Activated naive CD4-positive, alpha-beta T cell treated with anti-CD3 and anti-CD28 coated beads, Interleukin-2, amount 10 ng/mL, durations not matched to agents 7 days and 5 days (primary cell): Measurements from ENCODE around the gene POLR2L.
A peak's percentile ranks its signal among the peaks of the same experiment; 100 is the strongest.

Experiments
- CTCF ChIA-PET: fragments of 350-600 bp; sonication (Branson Sonifier 250); formaldehyde crosslinking; loops from one replicate; lab custom pipeline; 2021; ENCODE audit warnings: antibody characterized with exemption; lab: Charles Lee
- DNase-seq: peaks from one replicate; pipeline ENCODE4 v3.0.0-alpha.2; 2020
- H3K27ac Mint-ChIP-seq: one replicate; pipeline ENCODE4 v1.8.0; 2021; ENCODE audit warnings: mild to moderate bottlenecking, moderate library complexity, mixed read lengths
- H3K27me3 Mint-ChIP-seq: one replicate; pipeline ENCODE4 v1.8.0; 2021; ENCODE audit warnings: mild to moderate bottlenecking, mixed read lengths
- H3K36me3 Mint-ChIP-seq: one replicate; pipeline ENCODE4 v1.8.0; 2021; ENCODE audit warnings: mixed read lengths
- H3K4me1 Mint-ChIP-seq: one replicate; pipeline ENCODE4 v1.8.0; 2021; ENCODE audit warnings: mixed read lengths
- H3K4me3 Mint-ChIP-seq: one replicate; pipeline ENCODE4 v1.8.0; 2021; ENCODE audit warnings: mild to moderate bottlenecking, moderate library complexity, mixed read lengths
- H3K9me3 Mint-ChIP-seq: one replicate; pipeline ENCODE4 v1.8.0; 2021; ENCODE audit warnings: mixed read lengths

POLR2L gene

GRCh38 chr11:833114-833791 is 9.1 kb downstream of the POLR2L start:
- CTCF ChIA-PET = interaction anchor here (0.9 kb wide), 1 partner anchor 10 kb away, joined by 3 read pairs; no protein-coding TSS in a partner anchor
- DNase-seq = peak; percentile 57
- peaks cover 34% of the 10 kb centered on the region for H3K4me1 Mint-ChIP-seq
- no peaks in the 10 kb centered on the region for H3K9me3 Mint-ChIP-seq
- H3K4me3 Mint-ChIP-seq = peak overlapping the region; percentile 57
- H3K36me3 Mint-ChIP-seq = peaks cover 3% of the 10 kb centered on the region
- H3K27me3 Mint-ChIP-seq = peaks cover 64% of the 10 kb centered on the region
- H3K27ac Mint-ChIP-seq = no peak overlapping the region

- H3K27me3 Mint-ChIP-seq = peaks cover 70% of the 10 kb centered on the region
- peak; percentile 70 for DNase-seq
- H3K27ac Mint-ChIP-seq = no peak within 1 kb of the TSS
- H3K4me1 Mint-ChIP-seq = peaks cover 40% of the 10 kb centered on the region
- H3K4me3 Mint-ChIP-seq = peak within 1 kb of the TSS; percentile 57
- no peaks in the 10 kb centered on the region for H3K9me3 Mint-ChIP-seq
- peaks cover 5% of the 10 kb centered on the region for H3K36me3 Mint-ChIP-seq
- CTCF ChIA-PET = interaction anchor here (0.9 kb wide), 1 partner anchor 11 kb away, joined by 3 read pairs; no protein-coding TSS in a partner anchor
These were observed 9.7 kb downstream of the POLR2L start, which contains the start of gene CD151 for GRCh38 chr11:832529-833113. CD151 (plus strand) TSS chr11:832952; CDS start chr11:836070, 3,118 bp downstream.

DNA sequence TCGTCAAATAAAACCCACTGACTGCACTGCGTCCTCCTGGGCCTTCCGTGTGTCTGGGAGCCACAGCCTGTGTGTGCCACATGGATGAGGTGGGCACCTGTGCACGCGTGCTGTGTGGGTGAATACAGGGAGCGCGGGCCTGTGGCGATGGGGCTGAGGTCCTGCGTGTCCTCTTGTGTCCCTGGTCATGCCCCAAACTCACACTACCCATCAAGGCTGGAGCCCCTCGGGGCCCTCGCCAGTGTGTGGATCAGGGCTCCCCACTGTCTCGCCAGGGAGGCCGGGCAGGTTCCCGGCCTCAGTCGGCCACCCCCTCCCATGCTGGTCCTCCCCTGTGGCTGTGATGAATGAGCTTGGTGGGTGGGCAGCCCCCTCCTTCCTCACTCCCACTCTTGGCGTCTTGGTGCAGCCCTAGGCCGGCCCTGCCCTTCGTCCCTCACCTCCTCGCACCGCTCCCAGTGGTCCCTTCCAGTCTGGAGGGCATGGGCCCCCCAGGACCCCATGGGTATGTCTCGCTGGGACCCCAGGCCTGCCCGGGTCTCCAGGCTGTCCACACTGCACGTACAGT is 10.3 kb downstream of the POLR2L start:
- DNase-seq = no peak
- H3K27ac Mint-ChIP-seq = no peak overlapping the region
- H3K36me3 Mint-ChIP-seq = peaks cover 5% of the 10 kb centered on the region
- H3K4me3 Mint-ChIP-seq = peak overlapping the region; percentile 44
- H3K9me3 Mint-ChIP-seq = no peaks in the 10 kb centered on the region
- H3K27me3 Mint-ChIP-seq = peaks cover 74% of the 10 kb centered on the region
- H3K4me1 Mint-ChIP-seq = peaks cover 43% of the 10 kb centered on the region
- CTCF ChIA-PET = interaction anchor here (0.9 to 3.3 kb wide), 3 partner anchors 9 to 16 kb away, joined by 3 to 9 read pairs (median 3); no protein-coding TSS in a partner anchor

DNA sequence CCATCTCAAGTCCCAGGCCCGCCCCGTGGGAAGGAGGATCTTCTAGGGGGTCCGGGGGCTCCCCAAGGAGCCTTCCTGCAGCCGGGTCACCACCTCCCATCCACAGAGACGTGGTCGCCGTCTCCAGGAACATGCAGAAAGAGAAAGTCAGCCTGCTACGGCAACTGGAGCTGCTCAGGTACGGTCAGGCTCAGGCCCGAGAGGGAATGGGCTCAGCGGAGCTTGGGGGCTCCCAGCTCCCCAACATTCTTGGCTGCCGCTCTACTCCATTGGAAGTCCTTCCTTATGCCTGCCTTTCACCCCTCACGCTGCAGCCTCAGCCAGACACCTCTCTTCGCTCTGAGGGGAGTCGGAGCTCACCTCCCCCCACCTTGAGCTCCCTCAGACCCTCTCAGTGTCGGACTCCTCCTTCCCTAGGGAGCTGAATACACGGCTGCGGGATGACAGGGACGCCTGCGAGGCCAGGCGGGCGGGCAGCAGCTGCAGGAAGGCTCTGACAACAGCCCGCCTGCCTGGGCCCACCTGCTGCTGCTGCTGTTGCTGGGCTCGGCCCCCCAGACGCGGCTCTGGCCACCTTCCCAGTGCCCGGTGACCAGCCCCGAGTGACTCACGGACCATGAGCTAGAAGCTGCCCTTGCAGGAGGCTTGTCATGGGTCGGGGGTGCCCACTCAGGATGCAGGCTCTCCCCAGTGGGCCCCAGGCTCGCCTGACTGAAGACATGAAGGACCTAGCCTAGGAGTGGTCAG is 11.0 kb downstream of the POLR2L start:
- peaks cover 74% of the 10 kb centered on the region for H3K27me3 Mint-ChIP-seq
- peaks cover 48% of the 10 kb centered on the region for H3K4me1 Mint-ChIP-seq
- CTCF ChIA-PET = interaction anchor here (1.4 to 3.3 kb wide), 2 partner anchors 10 to 17 kb away, joined by 3 to 9 read pairs; no protein-coding TSS in a partner anchor
- no peaks in the 10 kb centered on the region for H3K9me3 Mint-ChIP-seq
- peaks cover 5% of the 10 kb centered on the region for H3K36me3 Mint-ChIP-seq
- H3K4me3 Mint-ChIP-seq = peak overlapping the region; percentile 35
- no peak for DNase-seq
- H3K27ac Mint-ChIP-seq = no peak overlapping the region

DNA sequence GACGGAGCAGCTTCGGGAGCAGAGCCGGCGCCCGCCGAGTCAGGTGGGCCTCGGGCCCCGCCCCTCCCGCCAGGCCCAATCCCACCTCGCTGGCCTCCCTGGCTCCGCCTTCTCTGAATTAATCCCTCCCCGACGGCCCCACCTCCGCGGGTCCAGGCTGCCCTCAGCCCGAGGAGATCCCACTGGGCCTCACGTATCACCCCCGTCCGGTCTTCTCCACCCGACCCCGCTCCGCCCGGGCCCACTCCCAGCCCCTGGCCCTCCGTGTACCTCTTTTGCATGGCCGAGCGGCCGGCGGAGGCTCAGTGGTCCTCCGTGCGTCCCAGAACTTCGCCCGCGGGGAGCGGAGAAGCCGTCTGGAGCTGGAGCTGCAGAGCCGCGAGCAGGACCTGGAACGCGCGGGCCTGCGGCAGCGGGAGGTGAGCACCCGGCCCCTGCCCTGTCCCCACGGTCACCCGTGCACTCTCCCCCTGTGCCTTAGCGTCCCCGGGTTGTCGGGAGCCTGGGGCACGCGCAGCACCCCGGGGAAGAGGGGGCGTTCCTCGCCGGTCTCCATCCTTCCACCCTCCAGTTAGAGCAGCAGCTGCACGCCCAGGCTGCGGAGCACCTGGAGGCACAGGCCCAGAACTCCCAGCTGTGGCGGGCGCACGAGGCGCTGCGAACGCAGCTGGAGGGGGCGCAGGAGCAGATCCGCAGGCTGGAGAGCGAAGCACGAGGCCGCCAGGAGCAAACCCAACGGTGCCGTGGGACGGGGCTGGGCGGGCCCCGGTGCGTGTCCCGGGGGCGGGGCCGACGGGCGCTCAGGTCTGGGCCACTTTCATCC is 11.8 kb downstream of the POLR2L start:
- H3K36me3 Mint-ChIP-seq = peaks cover 4% of the 10 kb centered on the region
- CTCF ChIA-PET = interaction anchor here (1.4 to 3.3 kb wide), 2 partner anchors 11 to 17 kb away, joined by 3 to 9 read pairs; no protein-coding TSS in a partner anchor
- peak overlapping the region; percentile 48 for H3K4me3 Mint-ChIP-seq
- peaks cover 50% of the 10 kb centered on the region for H3K4me1 Mint-ChIP-seq
- peaks cover 74% of the 10 kb centered on the region for H3K27me3 Mint-ChIP-seq
- peak; percentile 75 for DNase-seq
- no peaks in the 10 kb centered on the region for H3K9me3 Mint-ChIP-seq
- H3K27ac Mint-ChIP-seq = no peak overlapping the region

- H3K4me3 Mint-ChIP-seq = peak overlapping the region; percentile 48
- CTCF ChIA-PET = interaction anchor here (3.3 kb wide), 1 partner anchor 11 kb away, joined by 9 read pairs; no protein-coding TSS in a partner anchor
- no peak for DNase-seq
- peaks cover 55% of the 10 kb centered on the region for H3K4me1 Mint-ChIP-seq
- H3K36me3 Mint-ChIP-seq = peaks cover 8% of the 10 kb centered on the region
- no peak overlapping the region for H3K27ac Mint-ChIP-seq
- H3K9me3 Mint-ChIP-seq = no peaks in the 10 kb centered on the region
- peaks cover 68% of the 10 kb centered on the region for H3K27me3 Mint-ChIP-seq
These were observed 12.5 kb downstream of the POLR2L start for GRCh38 chr11:829847-830294.

DNA sequence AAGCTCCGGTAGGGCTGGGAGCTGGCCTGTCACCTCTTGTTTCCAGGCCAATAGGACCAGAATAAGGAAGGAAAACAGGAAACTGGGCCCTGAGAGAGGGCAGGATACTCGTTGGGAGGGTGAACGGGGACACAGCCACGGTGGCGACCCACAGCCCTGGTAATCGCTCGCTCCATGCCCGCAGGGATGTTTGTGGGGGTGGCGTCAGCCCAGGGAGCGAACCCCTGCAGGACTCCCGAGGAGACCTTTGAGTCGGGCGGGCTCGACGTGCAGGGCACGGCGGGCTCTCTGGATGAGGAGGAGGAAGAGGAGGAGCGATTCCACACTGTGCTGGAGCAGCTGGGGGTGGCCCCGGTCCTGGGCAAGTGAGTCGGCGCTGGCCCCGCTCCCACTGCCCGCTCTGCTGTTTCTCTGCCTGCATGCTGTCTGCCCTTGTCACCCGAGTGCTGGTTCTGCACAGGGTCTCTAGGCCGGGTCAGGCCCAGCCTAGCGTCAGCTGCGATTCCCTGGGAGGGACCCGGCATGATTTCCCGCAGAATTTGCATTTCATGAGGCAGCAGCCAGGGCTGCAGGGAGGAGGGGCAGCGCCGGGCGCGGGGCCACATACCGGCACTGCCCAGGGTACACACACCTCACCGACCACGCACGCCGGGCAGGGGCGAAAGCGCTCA is 13.0 kb downstream of the POLR2L start:
- Mint-ChIP-seq H3K4me3 (peak overlapping the region; percentile 41), H3K4me1 (peaks cover 55% of the 10 kb centered on the region), H3K9me3 (no peaks in the 10 kb centered on the region), H3K36me3 (peaks cover 10% of the 10 kb centered on the region), H3K27me3 (peaks cover 63% of the 10 kb centered on the region), H3K27ac (no peak overlapping the region)
- CTCF ChIA-PET = interaction anchor here (3.3 kb wide), 1 partner anchor 12 kb away, joined by 9 read pairs; no protein-coding TSS in a partner anchor
- no peak for DNase-seq

GRCh38 chr11:828506-829175 is 13.7 kb downstream of the POLR2L start:
- CTCF ChIA-PET = interaction anchor here (3.3 kb wide), 1 partner anchor 12 kb away, joined by 9 read pairs; no protein-coding TSS in a partner anchor
- no peak for DNase-seq
- Mint-ChIP-seq H3K36me3 (peaks cover 13% of the 10 kb centered on the region), H3K4me1 (peaks cover 49% of the 10 kb centered on the region), H3K9me3 (no peaks in the 10 kb centered on the region), H3K4me3 (peak overlapping the region; percentile 79), H3K27me3 (peaks cover 56% of the 10 kb centered on the region), H3K27ac (no peak overlapping the region)

- H3K36me3 Mint-ChIP-seq = peaks cover 13% of the 10 kb centered on the region
- H3K9me3 Mint-ChIP-seq = no peaks in the 10 kb centered on the region
- peaks cover 53% of the 10 kb centered on the region for H3K27me3 Mint-ChIP-seq
- no peak for DNase-seq
- peak within 1 kb of the TSS; percentile 79 for H3K4me3 Mint-ChIP-seq
- H3K4me1 Mint-ChIP-seq = peaks cover 49% of the 10 kb centered on the region
- peak within 1 kb of the TSS; percentile 76 for H3K27ac Mint-ChIP-seq
- CTCF ChIA-PET = no interaction called here
These were observed 14.5 kb downstream of the POLR2L start, which contains the start of gene CRACR2B for GRCh38 chr11:827897-828192. CRACR2B (plus strand) TSS chr11:827919; CDS start chr11:828608, 689 bp downstream.

DNA sequence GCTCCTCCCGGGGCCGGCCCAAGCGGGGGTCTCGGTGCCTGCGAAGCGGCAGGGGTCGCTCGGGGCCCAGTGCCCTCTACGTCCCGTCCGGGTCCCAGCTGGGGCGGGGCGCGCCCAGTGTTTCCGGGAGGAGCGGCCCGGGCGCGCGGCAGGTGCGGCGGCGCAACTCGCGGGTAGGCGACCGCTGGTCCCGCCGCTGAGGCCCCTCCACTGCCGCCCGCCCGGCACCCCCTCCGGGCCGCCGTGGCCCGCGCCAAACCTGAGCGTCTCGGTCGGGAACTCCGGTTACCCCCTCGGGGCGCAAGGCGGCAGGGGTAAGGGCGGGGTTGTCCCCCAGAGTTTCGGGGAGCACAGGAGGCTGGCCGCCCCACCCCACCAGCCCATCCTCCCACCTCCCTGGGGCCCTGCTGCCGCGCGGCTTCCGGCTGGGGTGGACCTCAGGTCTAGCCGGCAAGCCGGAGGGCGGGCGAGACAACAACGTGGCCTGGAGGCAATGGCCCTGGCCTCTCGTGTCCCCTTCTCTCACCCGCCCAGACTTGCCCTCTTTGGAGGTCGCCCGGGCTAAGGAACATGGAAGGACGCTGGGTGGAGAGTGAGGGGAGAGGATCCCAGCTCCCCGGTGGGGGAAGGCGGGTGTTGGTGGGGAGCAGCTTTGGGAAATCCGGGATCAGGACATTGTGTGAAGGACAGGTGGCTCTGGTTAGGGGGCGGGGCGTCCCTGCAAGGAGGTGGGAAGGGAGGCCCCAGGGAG is 15.0 kb downstream of the POLR2L start:
- Mint-ChIP-seq H3K9me3 (no peaks in the 10 kb centered on the region), H3K36me3 (peaks cover 13% of the 10 kb centered on the region), H3K27me3 (peaks cover 51% of the 10 kb centered on the region), H3K27ac (peak overlapping the region; percentile 72), H3K4me3 (peak overlapping the region; percentile 79), H3K4me1 (peaks cover 49% of the 10 kb centered on the region)
- CTCF ChIA-PET = no interaction called here
- peak; percentile 66 for DNase-seq

DNA sequence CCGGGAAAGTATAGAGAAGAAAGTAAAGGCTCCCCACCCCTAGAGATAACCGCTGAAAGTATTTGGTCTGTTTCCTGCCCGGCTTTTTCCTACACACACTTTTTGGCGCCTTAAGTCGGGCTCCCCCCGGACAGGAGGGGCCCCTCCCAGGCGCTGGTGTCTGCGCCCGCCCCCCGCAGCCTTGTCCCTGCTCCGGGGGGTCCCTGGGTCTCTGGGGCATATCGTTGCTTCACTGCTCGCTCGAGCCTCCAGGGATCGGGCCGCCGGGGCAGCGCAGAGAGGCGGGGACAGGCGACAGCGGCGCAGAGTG is 15.5 kb downstream of the POLR2L start:
- Mint-ChIP-seq H3K4me1 (peaks cover 44% of the 10 kb centered on the region), H3K4me3 (peak overlapping the region; percentile 78), H3K27ac (peak overlapping the region; percentile 76), H3K9me3 (no peaks in the 10 kb centered on the region), H3K27me3 (peaks cover 45% of the 10 kb centered on the region), H3K36me3 (peaks cover 13% of the 10 kb centered on the region)
- DNase-seq = no peak
- CTCF ChIA-PET = no interaction called here

GRCh38 chr11:826227-826621 is 16.1 kb downstream of the POLR2L start:
- CTCF ChIA-PET = no interaction called here
- Mint-ChIP-seq H3K27ac (peak overlapping the region; percentile 76), H3K4me1 (peaks cover 40% of the 10 kb centered on the region), H3K9me3 (no peaks in the 10 kb centered on the region), H3K36me3 (peaks cover 13% of the 10 kb centered on the region), H3K4me3 (peak overlapping the region; percentile 78), H3K27me3 (peaks cover 40% of the 10 kb centered on the region)
- no peak for DNase-seq
